A673 (cell line): ENCODE results near the gene CDK17.

Experiments
- EZH2 ChIP-seq: fragments of 200-600 bp; sonication (generic); IDR thresholded peaks from 2 replicates; pipeline ENCODE4 v1.6.1; 2017; ENCODE audit warnings: borderline replicate concordance, low read depth, mild to moderate bottlenecking, mixed read lengths, antibody characterized with exemption, low read length; ENCODE audit not compliant: poor library complexity, severe bottlenecking
- TF ChIP-seq, protein P1 (sequence below): fragments of 300-800, 200-600 bp; sonication (generic); conservative IDR thresholded peaks from 2 replicates; pipeline ENCODE4 v1.5.1; 2017; ENCODE audit warnings: low read depth, mild to moderate bottlenecking, antibody characterized with exemption, low read length, moderate library complexity, mixed read lengths

- no peak for TF ChIP-seq EZH2
- TF ChIP-seq, protein P1, sequence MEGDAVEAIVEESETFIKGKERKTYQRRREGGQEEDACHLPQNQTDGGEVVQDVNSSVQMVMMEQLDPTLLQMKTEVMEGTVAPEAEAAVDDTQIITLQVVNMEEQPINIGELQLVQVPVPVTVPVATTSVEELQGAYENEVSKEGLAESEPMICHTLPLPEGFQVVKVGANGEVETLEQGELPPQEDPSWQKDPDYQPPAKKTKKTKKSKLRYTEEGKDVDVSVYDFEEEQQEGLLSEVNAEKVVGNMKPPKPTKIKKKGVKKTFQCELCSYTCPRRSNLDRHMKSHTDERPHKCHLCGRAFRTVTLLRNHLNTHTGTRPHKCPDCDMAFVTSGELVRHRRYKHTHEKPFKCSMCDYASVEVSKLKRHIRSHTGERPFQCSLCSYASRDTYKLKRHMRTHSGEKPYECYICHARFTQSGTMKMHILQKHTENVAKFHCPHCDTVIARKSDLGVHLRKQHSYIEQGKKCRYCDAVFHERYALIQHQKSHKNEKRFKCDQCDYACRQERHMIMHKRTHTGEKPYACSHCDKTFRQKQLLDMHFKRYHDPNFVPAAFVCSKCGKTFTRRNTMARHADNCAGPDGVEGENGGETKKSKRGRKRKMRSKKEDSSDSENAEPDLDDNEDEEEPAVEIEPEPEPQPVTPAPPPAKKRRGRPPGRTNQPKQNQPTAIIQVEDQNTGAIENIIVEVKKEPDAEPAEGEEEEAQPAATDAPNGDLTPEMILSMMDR = no peak
Observed at GRCh38 chr12:96310067-96310466, 90.2 kb downstream of the CDK17 start.
